GM12874 (cell line): Measurements from ENCODE around the gene IL20RA.

Experiments used
- CTCF ChIP-seq: IDR thresholded peaks from 2 replicates; pipeline ENCODE4 v1.5.1; 2011; ENCODE audit warnings: low read depth, mild to moderate bottlenecking, control low read depth, low read length, moderate library complexity; ENCODE audit not compliant: insufficient read depth

IL20RA gene

GRCh38 chr6:136980070-136980469, 64.7 kb downstream of the IL20RA start:
- no peak for TF ChIP-seq CTCF

GRCh38 chr6:136979206-136979605, 65.6 kb downstream of the IL20RA start:
- no peak for TF ChIP-seq CTCF

GRCh38 chr6:136977075-136977474, 67.7 kb downstream of the IL20RA start:
- TF ChIP-seq CTCF = no peak

GRCh38 chr6:136975089-136975715, 69.6 kb downstream of the IL20RA start:
- TF ChIP-seq CTCF = no peak

GRCh38 chr6:136971609-136972008, 73.2 kb downstream of the IL20RA start:
- no peak for TF ChIP-seq CTCF

- no peak for TF ChIP-seq CTCF
These were observed 74.8 kb downstream of the IL20RA start for GRCh38 chr6:136969930-136970329.

- no peak for TF ChIP-seq CTCF
These were observed 75.3 kb downstream of the IL20RA start for GRCh38 chr6:136969433-136969832.
